HepG2 (cell line): Measurements from ENCODE around the gene SLC12A2. TPM values are rescaled to one million over a fixed set of nuclear protein-coding genes. Genes with fewer than 3 reads are reported as not detected.
A peak's percentile ranks its signal among the peaks of the same experiment; 100 is the strongest.

Source experiments
- ATAC-seq: fragments of 200-7000 bp; cut with Tn5 transposase; 3 replicates; pipeline ENCODE4 v1.9.1; 2020; ENCODE audit warnings: mild to moderate bottlenecking, moderate library complexity
- BruUV-seq: library from RNA; stranded (reverse); fragments of 400-500 nt; replicated peaks from 2 replicates; lab custom pipeline; 2021; lab: Mats Ljungman, UMichigan
- CTCF ChIA-PET: fragments of 300-600 bp; formaldehyde crosslinking; extraction: SDS; loops from one replicate; lab custom pipeline; 2021; ENCODE audit warnings: low total read pairs, inconsistent platforms, low intra/inter-chr PET ratio; lab: Yijun Ruan, JAX
- POLR2A ChIA-PET: fragments of 350-600 bp; sonication (Branson Sonifier 250); formaldehyde crosslinking; loops from one replicate; lab custom pipeline; 2020; ENCODE audit warnings: antibody characterized with exemption, inconsistent platforms; lab: Yijun Ruan, JAX
- DNase-seq: peaks from one replicate; pipeline ENCODE4 v3.0.0-alpha.2; 2015; ENCODE audit warnings: low spot score
- FAIRE-seq: peaks from 3 replicates; lab custom pipeline; 2011; peaks lifted over from hg19 to GRCh38; lab: Jason Lieb, UNC
- H2AFZ ChIP-seq: one replicate; pipeline ENCODE4 v1.6.1; 2011; ENCODE audit warnings: low read length, inconsistent platforms
- H3K27ac ChIP-seq: fragments of 300-600 bp; 3 replicates; pipeline ENCODE4 v1.8.0; 2011; ENCODE audit warnings: mixed run types, mild to moderate bottlenecking, mixed read lengths, low read length, inconsistent platforms; ENCODE audit not compliant: insufficient read depth; ENCODE audit errors: extremely low read length
- H3K27me3 ChIP-seq, 2 experiments: fragments of 200-600 bp in 1 of 2; 2 replicates in 1 of 2; 3 replicates in 1 of 2; pipeline versions ENCODE4 v1.6.0 to v1.8.0; 2011; ENCODE audit warnings: low read length in 2 of 2, mild to moderate bottlenecking in 2 of 2, moderate library complexity in 2 of 2, inconsistent platforms in 1 of 2; ENCODE audit not compliant: insufficient read depth in 2 of 2, control insufficient read depth in 1 of 2
- H3K36me3 ChIP-seq, 2 experiments: fragments of 200-600 bp in 1 of 2; replicated peaks in 1 of 2; 2 replicates in 1 of 2; 3 replicates in 1 of 2; pipeline versions ENCODE4 v1.5.1 to v1.8.0; 2011; ENCODE audit warnings: low read length in 2 of 2, inconsistent platforms in 1 of 2; ENCODE audit not compliant: insufficient read depth in 2 of 2, control insufficient read depth in 1 of 2
- H3K4me1 ChIP-seq: 2 replicates; pipeline ENCODE4 v1.5.1; 2012; ENCODE audit warnings: low read length, inconsistent platforms; ENCODE audit not compliant: insufficient read depth
- H3K4me2 ChIP-seq: 2 replicates; pipeline ENCODE4 v1.6.0; 2011; ENCODE audit warnings: low read depth, low read length, inconsistent platforms
- H3K4me3 ChIP-seq, 3 experiments: fragments of 200-600 bp in 1 of 3; sonication (generic), shearing (Covaris generic) in 1 of 3; replicated peaks in 1 of 3; 2 replicates each; pipeline ENCODE4 v1.5.1; 2011 to 2016; ENCODE audit warnings: low read length in 3 of 3, inconsistent platforms in 2 of 3, low read depth in 2 of 3, mild to moderate bottlenecking in 2 of 3, control low read depth in 1 of 3, mixed read lengths in 1 of 3; ENCODE audit not compliant: insufficient read depth in 1 of 3
- H3K79me2 ChIP-seq: one replicate; pipeline ENCODE4 v1.6.1; 2011; ENCODE audit warnings: low read length, inconsistent platforms; ENCODE audit not compliant: insufficient read depth
- H3K9ac ChIP-seq: 2 replicates; pipeline ENCODE4 v1.6.0; 2011; ENCODE audit warnings: mild to moderate bottlenecking, low read depth, low read length, inconsistent platforms; ENCODE audit not compliant: insufficient read depth
- H3K9me3 ChIP-seq: 2 replicates; pipeline ENCODE4 v1.5.1; 2012; ENCODE audit warnings: mild to moderate bottlenecking, low read length
- H4K20me1 ChIP-seq: 2 replicates; pipeline ENCODE4 v1.6.0; 2011; ENCODE audit warnings: inconsistent platforms, mild to moderate bottlenecking, low read length, moderate library complexity; ENCODE audit not compliant: insufficient read depth
- CBX2 ChIP-seq, 2 experiments: fragments of 200-600 bp in 1 of 2; sonication (generic); formaldehyde crosslinking in 1 of 2; IDR thresholded peaks; 2 replicates each; pipeline versions ENCODE4 v1.7.0 to v1.8.1; 2018 to 2022; ENCODE audit warnings: low read depth in 2 of 2, low read length in 1 of 2, mild to moderate bottlenecking in 1 of 2, missing genetic modification reagents in 1 of 2
- RAD21 ChIP-seq: fragments of 450-650 bp; formaldehyde crosslinking; IDR thresholded peaks from 2 replicates; pipeline ENCODE4 v1.5.0; 2020; ENCODE audit warnings: mild to moderate bottlenecking
- SMC3 ChIP-seq: IDR thresholded peaks from 2 replicates; pipeline ENCODE4 v1.6.1; 2011; ENCODE audit warnings: low read length, improper control_type of control experiment
- STAG1 ChIP-seq: sonication (generic); formaldehyde crosslinking; IDR thresholded peaks from 2 replicates; pipeline ENCODE4 v1.4.0; 2020; ENCODE audit warnings: missing genetic modification reagents
- ZBTB7A ChIP-seq: sonication (generic); formaldehyde crosslinking; IDR thresholded peaks from 2 replicates; pipeline ENCODE4 v1.8.0; 2022; ENCODE audit warnings: mild to moderate bottlenecking, missing genetic modification reagents
- ZNF776 ChIP-seq: sonication (generic); formaldehyde crosslinking; IDR thresholded peaks from 2 replicates; pipeline ENCODE4 v1.4.0; 2020; ENCODE audit warnings: mild to moderate bottlenecking, missing genetic modification reagents
- WGBS: methylation state at CpG from one replicate; pipeline ENCODE4 v1.1.6; 2017; ENCODE audit warnings: low lambda C conversion rate; 5-methylcytosine and 5-hydroxymethylcytosine counted together
- in situ Hi-C: cut with HindIII; loops from 2 replicates; pipeline ENCODE4 v1.10.0; 2017; ENCODE audit warnings: low pct_unique_long_range_greater_than_20kb; ENCODE audit not compliant: extremely low pct_ligation_motif_present
- intact Hi-C: fragments of 100-400 bp; cut with micrococcal nuclease; formaldehyde crosslinking; loops from one replicate; pipeline ENCODE4 v1.10.0; 2022; ENCODE audit not compliant: unreplicated experiment
- polyA plus RNA-seq, 8 experiments: library from polyadenylated mRNA; depleted of rRNA in 3 of 8; stranded (reverse) in 7 of 8; unstranded in 1 of 8; fragments of >200 nt; fragmentation: Illumina TruSeq in 4 of 8; extraction: Trizol in 4 of 8; gene quantifications; 2 replicates each; pipeline versions ENCODE4 v1.2.1 to v1.2.3, GENCODE V29; 2011 to 2016; ENCODE audit warnings: low read depth in 4 of 8, missing spikeins in 1 of 8, mixed read lengths in 1 of 8; ENCODE audit not compliant: insufficient read depth in 1 of 8
- total RNA-seq, 5 experiments: library from RNA; depleted of rRNA; stranded (reverse); fragments of >200 nt; fragmentation: Illumina TruSeq; extraction: Trizol; gene quantifications; 2 replicates each; pipeline ENCODE4 v1.2.3, GENCODE V29; 2016; ENCODE audit warnings: low read depth in 1 of 5
- TF ChIP-seq, protein P1 (sequence below): sonication (generic); formaldehyde crosslinking; IDR thresholded peaks from 2 replicates; pipeline ENCODE4 v1.5.0; 2020; ENCODE audit warnings: mild to moderate bottlenecking, missing genetic modification reagents, moderate library complexity

SLC12A2 gene
- total and polyA plus RNA-seq, 2 of the 13 experiments (the other 11 are each of a cell fraction or from before 2014, with no cell fraction given), result 4.0 to 9.7 TPM

GRCh38 chr5:128213340-128213739 is 129.8 kb downstream of the SLC12A2 start:
- Histone ChIP-seq H3K4me2 (no peak overlapping the region), H4K20me1 (no peaks in the 10 kb centered on the region)
- peak; percentile 67 for ATAC-seq
- WGBS, result 0% methylated on average over 4 of the region's 4 CpGs
- POLR2A ChIA-PET, result no interaction called here
- peak; percentile 39 for DNase-seq
- in situ Hi-C loops, result loop anchor here (5.0 to 25.0 kb wide), 5 partner anchors 284 to 1551 kb away; no protein-coding TSS in a partner anchor
- TF ChIP-seq, protein P1, sequence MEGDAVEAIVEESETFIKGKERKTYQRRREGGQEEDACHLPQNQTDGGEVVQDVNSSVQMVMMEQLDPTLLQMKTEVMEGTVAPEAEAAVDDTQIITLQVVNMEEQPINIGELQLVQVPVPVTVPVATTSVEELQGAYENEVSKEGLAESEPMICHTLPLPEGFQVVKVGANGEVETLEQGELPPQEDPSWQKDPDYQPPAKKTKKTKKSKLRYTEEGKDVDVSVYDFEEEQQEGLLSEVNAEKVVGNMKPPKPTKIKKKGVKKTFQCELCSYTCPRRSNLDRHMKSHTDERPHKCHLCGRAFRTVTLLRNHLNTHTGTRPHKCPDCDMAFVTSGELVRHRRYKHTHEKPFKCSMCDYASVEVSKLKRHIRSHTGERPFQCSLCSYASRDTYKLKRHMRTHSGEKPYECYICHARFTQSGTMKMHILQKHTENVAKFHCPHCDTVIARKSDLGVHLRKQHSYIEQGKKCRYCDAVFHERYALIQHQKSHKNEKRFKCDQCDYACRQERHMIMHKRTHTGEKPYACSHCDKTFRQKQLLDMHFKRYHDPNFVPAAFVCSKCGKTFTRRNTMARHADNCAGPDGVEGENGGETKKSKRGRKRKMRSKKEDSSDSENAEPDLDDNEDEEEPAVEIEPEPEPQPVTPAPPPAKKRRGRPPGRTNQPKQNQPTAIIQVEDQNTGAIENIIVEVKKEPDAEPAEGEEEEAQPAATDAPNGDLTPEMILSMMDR (CRISPR knock-in tag), result peak; percentile 82
- TF ChIP-seq STAG1 (CRISPR knock-in tag), result peak; percentile 88
- peak; percentile 63 for TF ChIP-seq SMC3
- no peak for TF ChIP-seq CBX2 (IDR thresholded peaks at IDR 0.05; ENCODE audit: low read depth, low read length)
- TF ChIP-seq CBX2 (CRISPR knock-in tag; IDR thresholded peaks at IDR 0.05; ENCODE audit: low read depth), result no peak
- TF ChIP-seq ZNF776 (CRISPR knock-in tag), result no peak
- TF ChIP-seq RAD21 (CRISPR knock-in tag), result peak; percentile 62; the same call in 1 of the 2 replicates
- TF ChIP-seq ZBTB7A (CRISPR knock-in tag), result no peak
- TF ChIP-seq, all 625 proteins: peak for 4
- Histone ChIP-seq H3K9ac (no peak overlapping the region), H3K27ac (no peak overlapping the region), H3K4me3 (no peak overlapping the region), H3K27me3 (peaks cover 0 to 6% of the 10 kb centered on the region in 2 experiments; a peak in 2 of 5 replicates), H3K9me3 (no peaks in the 10 kb centered on the region), H2AFZ (no peak overlapping the region), H3K79me2 (no peaks in the 10 kb centered on the region), H3K4me1 (peaks cover 14% of the 10 kb centered on the region), H3K36me3 (no peaks in the 10 kb centered on the region)
- CTCF ChIA-PET, result interaction anchor here (1.7 to 2.3 kb wide), 3 partner anchors 285 to 1554 kb away, joined by 11 to 12 read pairs (median 12); no protein-coding TSS in a partner anchor
- BruUV-seq, result no TSS peak
- intact Hi-C loops, result loop anchor here (1.0 to 5.0 kb wide), 4 partner anchors 286 to 1639 kb away; no protein-coding TSS in a partner anchor
- FAIRE-seq, result peak; percentile 81
